HepG2 (cell line): ENCODE results near the gene CD68. TPM values are rescaled to one million over a fixed set of nuclear protein-coding genes. Genes with fewer than 3 reads are reported as not detected.

Experiments
- AGO1 ChIP-seq: fragments of 200-400 bp; formaldehyde crosslinking; IDR thresholded peaks from 2 replicates; pipeline ENCODE4 v1.6.1; 2017; ENCODE audit warnings: mild to moderate bottlenecking, low read depth, low read length, moderate library complexity; ENCODE audit not compliant: poor library complexity, severe bottlenecking
- KAT8 ChIP-seq: IDR thresholded peaks from 2 replicates; pipeline ENCODE4 v1.6.1; 2016; ENCODE audit warnings: missing genetic modification reagents, missing compliant biosample characterization
- MAZ ChIP-seq, 2 experiments: sonication (generic) in 1 of 2; formaldehyde crosslinking in 1 of 2; IDR thresholded peaks; 2 replicates each; pipeline versions ENCODE4 v1.5.0 to v1.6.1; 2012 to 2020; ENCODE audit warnings: low read depth in 2 of 2, mild to moderate bottlenecking in 2 of 2, borderline replicate concordance in 1 of 2, improper control_type of control experiment in 1 of 2, low read length in 1 of 2, missing genetic modification reagents in 1 of 2, moderate library complexity in 1 of 2
- MTA3 ChIP-seq: sonication (generic); formaldehyde crosslinking; IDR thresholded peaks from 2 replicates; pipeline ENCODE4 v1.4.0; 2020; ENCODE audit warnings: missing genetic modification reagents
- PHF8 ChIP-seq: sonication (generic); formaldehyde crosslinking; IDR thresholded peaks from 2 replicates; pipeline ENCODE4 v1.5.0; 2020; ENCODE audit warnings: missing genetic modification reagents
- SNAI1 ChIP-seq: sonication (generic); formaldehyde crosslinking; IDR thresholded peaks from 2 replicates; pipeline ENCODE4 v1.5.0; 2020; ENCODE audit warnings: mild to moderate bottlenecking, missing genetic modification reagents, borderline replicate concordance
- ZSCAN22 ChIP-seq: sonication (generic); formaldehyde crosslinking; IDR thresholded peaks from 2 replicates; pipeline ENCODE4 v1.4.0; 2020; ENCODE audit warnings: mild to moderate bottlenecking, missing genetic modification reagents
- polyA plus RNA-seq, 8 experiments: library from polyadenylated mRNA; depleted of rRNA in 3 of 8; stranded (reverse) in 7 of 8; unstranded in 1 of 8; fragments of >200 nt; fragmentation: Illumina TruSeq in 4 of 8; extraction: Trizol in 4 of 8; gene quantifications; 2 replicates each; pipeline versions ENCODE4 v1.2.1 to v1.2.3, GENCODE V29; 2011 to 2016; ENCODE audit warnings: low read depth in 4 of 8, missing spikeins in 1 of 8, mixed read lengths in 1 of 8; ENCODE audit not compliant: insufficient read depth in 1 of 8
- total RNA-seq, 5 experiments: library from RNA; depleted of rRNA; stranded (reverse); fragments of >200 nt; fragmentation: Illumina TruSeq; extraction: Trizol; gene quantifications; 2 replicates each; pipeline ENCODE4 v1.2.3, GENCODE V29; 2016; ENCODE audit warnings: low read depth in 1 of 5
- TF ChIP-seq, protein P1 (sequence below): IDR thresholded peaks from 2 replicates; pipeline ENCODE4 v1.6.1; 2012; ENCODE audit warnings: low read length, improper control_type of control experiment
- TF ChIP-seq, protein P2 (sequence below): sonication (generic); formaldehyde crosslinking; IDR thresholded peaks from 2 replicates; pipeline ENCODE4 v1.8.1; 2023; ENCODE audit warnings: mild to moderate bottlenecking, missing genetic modification reagents
- TF ChIP-seq, protein P3 (sequence below): IDR thresholded peaks from 2 replicates; pipeline ENCODE4 v1.6.1; 2012; ENCODE audit warnings: inconsistent platforms
- TF ChIP-seq, protein P4 (sequence below): sonication (generic); formaldehyde crosslinking; IDR thresholded peaks from 2 replicates; pipeline ENCODE4 v1.4.0; 2020; ENCODE audit warnings: missing genetic modification reagents, borderline replicate concordance
- TF ChIP-seq, protein P5 (sequence below): sonication (generic); formaldehyde crosslinking; IDR thresholded peaks from 2 replicates; pipeline ENCODE4 v1.5.1; 2020; ENCODE audit warnings: missing genetic modification reagents, mild to moderate bottlenecking, borderline replicate concordance

CD68 gene
- total and polyA plus RNA-seq, 2 of the 13 experiments (the other 11 are each of a cell fraction or from before 2014, with no cell fraction given): 10.3 to 104 TPM

DNA sequence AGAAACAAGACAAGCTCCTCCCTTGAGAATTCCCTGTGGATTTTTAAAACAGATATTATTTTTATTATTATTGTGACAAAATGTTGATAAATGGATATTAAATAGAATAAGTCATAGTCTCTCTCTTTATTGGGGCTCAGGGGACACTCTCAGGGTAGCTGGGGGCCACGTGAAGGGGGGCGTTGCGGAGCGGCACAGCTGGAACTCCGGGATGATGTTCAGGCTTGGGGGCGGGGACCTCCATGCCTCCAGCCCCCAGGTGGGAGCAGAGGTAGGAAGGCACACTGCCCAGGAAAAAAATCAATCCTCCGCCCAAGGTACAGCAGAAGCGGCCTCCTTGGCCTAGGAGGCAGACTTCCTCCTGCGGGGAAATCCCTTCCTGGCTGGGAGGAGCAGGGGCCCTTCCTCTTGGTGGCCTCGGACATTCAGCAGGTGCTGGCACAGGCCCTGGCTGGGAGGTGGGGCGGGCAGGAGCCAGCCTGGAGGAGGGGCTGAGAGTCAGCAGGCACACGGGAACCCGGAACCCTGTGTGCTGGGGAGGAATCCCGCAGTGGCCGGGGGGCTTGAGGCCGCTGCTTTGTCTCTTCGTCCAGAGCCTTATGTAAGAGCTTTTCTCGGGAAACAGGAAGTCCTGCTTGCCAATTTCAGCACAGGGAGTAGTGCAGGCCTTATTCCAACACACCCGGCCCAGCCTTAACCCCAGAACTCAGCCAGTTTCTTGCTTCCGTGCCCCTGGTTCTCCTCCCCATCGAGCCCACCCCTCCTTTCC lies 21.5 kb upstream of the CD68 start (continued):
- TF ChIP-seq, protein P1, sequence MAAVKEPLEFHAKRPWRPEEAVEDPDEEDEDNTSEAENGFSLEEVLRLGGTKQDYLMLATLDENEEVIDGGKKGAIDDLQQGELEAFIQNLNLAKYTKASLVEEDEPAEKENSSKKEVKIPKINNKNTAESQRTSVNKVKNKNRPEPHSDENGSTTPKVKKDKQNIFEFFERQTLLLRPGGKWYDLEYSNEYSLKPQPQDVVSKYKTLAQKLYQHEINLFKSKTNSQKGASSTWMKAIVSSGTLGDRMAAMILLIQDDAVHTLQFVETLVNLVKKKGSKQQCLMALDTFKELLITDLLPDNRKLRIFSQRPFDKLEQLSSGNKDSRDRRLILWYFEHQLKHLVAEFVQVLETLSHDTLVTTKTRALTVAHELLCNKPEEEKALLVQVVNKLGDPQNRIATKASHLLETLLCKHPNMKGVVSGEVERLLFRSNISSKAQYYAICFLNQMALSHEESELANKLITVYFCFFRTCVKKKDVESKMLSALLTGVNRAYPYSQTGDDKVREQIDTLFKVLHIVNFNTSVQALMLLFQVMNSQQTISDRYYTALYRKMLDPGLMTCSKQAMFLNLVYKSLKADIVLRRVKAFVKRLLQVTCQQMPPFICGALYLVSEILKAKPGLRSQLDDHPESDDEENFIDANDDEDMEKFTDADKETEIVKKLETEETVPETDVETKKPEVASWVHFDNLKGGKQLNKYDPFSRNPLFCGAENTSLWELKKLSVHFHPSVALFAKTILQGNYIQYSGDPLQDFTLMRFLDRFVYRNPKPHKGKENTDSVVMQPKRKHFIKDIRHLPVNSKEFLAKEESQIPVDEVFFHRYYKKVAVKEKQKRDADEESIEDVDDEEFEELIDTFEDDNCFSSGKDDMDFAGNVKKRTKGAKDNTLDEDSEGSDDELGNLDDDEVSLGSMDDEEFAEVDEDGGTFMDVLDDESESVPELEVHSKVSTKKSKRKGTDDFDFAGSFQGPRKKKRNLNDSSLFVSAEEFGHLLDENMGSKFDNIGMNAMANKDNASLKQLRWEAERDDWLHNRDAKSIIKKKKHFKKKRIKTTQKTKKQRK: no peak
- TF ChIP-seq KAT8: peak; percentile 82
- peak; percentile 64 for TF ChIP-seq PHF8 (CRISPR knock-in tag)
- TF ChIP-seq MAZ (IDR thresholded peaks at IDR 0.05; ENCODE audit: borderline replicate concordance, low read depth, low read length): 0 out of 2 replicates have a peak, but pooled peaks have one; percentile 17
- no peak for TF ChIP-seq MAZ (CRISPR knock-in tag; IDR thresholded peaks at IDR 0.05; ENCODE audit: low read depth)
- TF ChIP-seq, protein P2, sequence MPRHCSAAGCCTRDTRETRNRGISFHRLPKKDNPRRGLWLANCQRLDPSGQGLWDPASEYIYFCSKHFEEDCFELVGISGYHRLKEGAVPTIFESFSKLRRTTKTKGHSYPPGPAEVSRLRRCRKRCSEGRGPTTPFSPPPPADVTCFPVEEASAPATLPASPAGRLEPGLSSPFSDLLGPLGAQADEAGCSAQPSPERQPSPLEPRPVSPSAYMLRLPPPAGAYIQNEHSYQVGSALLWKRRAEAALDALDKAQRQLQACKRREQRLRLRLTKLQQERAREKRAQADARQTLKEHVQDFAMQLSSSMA (CRISPR knock-in tag): no peak
- TF ChIP-seq ZSCAN22 (CRISPR knock-in tag): no peak
- TF ChIP-seq, protein P3, sequence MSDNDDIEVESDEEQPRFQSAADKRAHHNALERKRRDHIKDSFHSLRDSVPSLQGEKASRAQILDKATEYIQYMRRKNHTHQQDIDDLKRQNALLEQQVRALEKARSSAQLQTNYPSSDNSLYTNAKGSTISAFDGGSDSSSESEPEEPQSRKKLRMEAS: peak; percentile 54; the same call in 1 of the 2 replicates
- TF ChIP-seq SNAI1: peak; percentile 71; the same call in 1 of the 2 replicates
- no peak for TF ChIP-seq MTA3 (CRISPR knock-in tag)
- TF ChIP-seq AGO1: peak; percentile 19
- TF ChIP-seq, protein P4, sequence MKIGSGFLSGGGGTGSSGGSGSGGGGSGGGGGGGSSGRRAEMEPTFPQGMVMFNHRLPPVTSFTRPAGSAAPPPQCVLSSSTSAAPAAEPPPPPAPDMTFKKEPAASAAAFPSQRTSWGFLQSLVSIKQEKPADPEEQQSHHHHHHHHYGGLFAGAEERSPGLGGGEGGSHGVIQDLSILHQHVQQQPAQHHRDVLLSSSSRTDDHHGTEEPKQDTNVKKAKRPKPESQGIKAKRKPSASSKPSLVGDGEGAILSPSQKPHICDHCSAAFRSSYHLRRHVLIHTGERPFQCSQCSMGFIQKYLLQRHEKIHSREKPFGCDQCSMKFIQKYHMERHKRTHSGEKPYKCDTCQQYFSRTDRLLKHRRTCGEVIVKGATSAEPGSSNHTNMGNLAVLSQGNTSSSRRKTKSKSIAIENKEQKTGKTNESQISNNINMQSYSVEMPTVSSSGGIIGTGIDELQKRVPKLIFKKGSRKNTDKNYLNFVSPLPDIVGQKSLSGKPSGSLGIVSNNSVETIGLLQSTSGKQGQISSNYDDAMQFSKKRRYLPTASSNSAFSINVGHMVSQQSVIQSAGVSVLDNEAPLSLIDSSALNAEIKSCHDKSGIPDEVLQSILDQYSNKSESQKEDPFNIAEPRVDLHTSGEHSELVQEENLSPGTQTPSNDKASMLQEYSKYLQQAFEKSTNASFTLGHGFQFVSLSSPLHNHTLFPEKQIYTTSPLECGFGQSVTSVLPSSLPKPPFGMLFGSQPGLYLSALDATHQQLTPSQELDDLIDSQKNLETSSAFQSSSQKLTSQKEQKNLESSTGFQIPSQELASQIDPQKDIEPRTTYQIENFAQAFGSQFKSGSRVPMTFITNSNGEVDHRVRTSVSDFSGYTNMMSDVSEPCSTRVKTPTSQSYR (CRISPR knock-in tag): peak; percentile 63; the same call in 1 of the 2 replicates
- TF ChIP-seq, protein P5, sequence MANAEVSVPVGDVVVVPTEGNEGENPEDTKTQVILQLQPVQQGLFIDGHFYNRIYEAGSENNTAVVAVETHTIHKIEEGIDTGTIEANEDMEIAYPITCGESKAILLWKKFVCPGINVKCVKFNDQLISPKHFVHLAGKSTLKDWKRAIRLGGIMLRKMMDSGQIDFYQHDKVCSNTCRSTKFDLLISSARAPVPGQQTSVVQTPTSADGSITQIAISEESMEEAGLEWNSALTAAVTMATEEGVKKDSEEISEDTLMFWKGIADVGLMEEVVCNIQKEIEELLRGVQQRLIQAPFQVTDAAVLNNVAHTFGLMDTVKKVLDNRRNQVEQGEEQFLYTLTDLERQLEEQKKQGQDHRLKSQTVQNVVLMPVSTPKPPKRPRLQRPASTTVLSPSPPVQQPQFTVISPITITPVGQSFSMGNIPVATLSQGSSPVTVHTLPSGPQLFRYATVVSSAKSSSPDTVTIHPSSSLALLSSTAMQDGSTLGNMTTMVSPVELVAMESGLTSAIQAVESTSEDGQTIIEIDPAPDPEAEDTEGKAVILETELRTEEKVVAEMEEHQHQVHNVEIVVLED (CRISPR knock-in tag): 0 out of 2 replicates have a peak, but pooled peaks have one; percentile 14
